HCT116 (cell line): ENCODE measurements around the gene TIPIN. TPM values are rescaled to one million over a fixed set of nuclear protein-coding genes. Genes with fewer than 3 reads are reported as not detected.

Source experiments
- ATAC-seq: fragments of 200-7000 bp; cut with Tn5 transposase; 2 replicates; pipeline ENCODE4 v1.9.1; 2020; ENCODE audit warnings: mild to moderate bottlenecking, moderate library complexity
- BruUV-seq: library from RNA; stranded (reverse); fragments of 400-500 nt; replicated peaks from 2 replicates; lab custom pipeline; 2021; lab: Mats Ljungman, UMichigan
- CTCF ChIA-PET: fragments of 300-600 bp; sonication (Branson Sonifier 250); formaldehyde crosslinking; loops from one replicate; lab custom pipeline; 2021; ENCODE audit warnings: antibody characterized with exemption; lab: Charles Lee
- POLR2A ChIA-PET: fragments of 300-600, 350-600 bp; sonication (Branson Sonifier 250); formaldehyde crosslinking; loops from one replicate; lab custom pipeline; 2021; ENCODE audit warnings: antibody characterized with exemption; lab: Charles Lee
- RAD21 ChIA-PET, 2 experiments: fragments of 300-600 bp; sonication (Branson Sonifier 250); formaldehyde crosslinking; loops; one replicate each; lab custom pipeline; 2023; ENCODE audit warnings: low total read pairs in 2 of 2; ENCODE audit not compliant: uncharacterized antibody in 2 of 2, unreplicated experiment in 2 of 2, low non-redundant PET in 1 of 2; lab: Charles Lee
- DNase-seq: peaks from one replicate; pipeline ENCODE4 v3.0.0-alpha.2; 2010; ENCODE audit warnings: low read depth, low spot score
- H2AFZ ChIP-seq: fragments of 200-600 bp; shearing (Covaris generic), sonication (generic); 2 replicates; pipeline ENCODE4 v1.6.1; 2017; ENCODE audit warnings: low read depth, mixed run types, mixed read lengths, antibody characterized with exemption, low read length; ENCODE audit not compliant: poor library complexity, severe bottlenecking
- H3K27ac ChIP-seq: 2 replicates; pipeline ENCODE4 v1.5.1; 2012; ENCODE audit warnings: low read depth, low read length
- H3K27me3 ChIP-seq: fragments of 200-600 bp; sonication (generic); 2 replicates; pipeline ENCODE4 v1.6.1; 2016; ENCODE audit warnings: mixed run types, low read length, mixed read lengths; ENCODE audit not compliant: insufficient read depth
- H3K36me3 ChIP-seq, 2 experiments: fragments of 200-500 bp in 1 of 2; fragments of 200-600 bp in 1 of 2; sonication (Bioruptor generic) in 1 of 2; sonication (generic) in 1 of 2; 2 replicates each; pipeline versions ENCODE4 v1.5.1 to v1.6.1; 2014 to 2016; ENCODE audit warnings: low read length in 2 of 2, inconsistent platforms in 1 of 2, mixed read lengths in 1 of 2, mixed run types in 1 of 2; ENCODE audit not compliant: insufficient read depth in 2 of 2, control insufficient read depth in 1 of 2
- H3K4me1 ChIP-seq, 2 experiments: fragments of 200-600 bp in 1 of 2; sonication (generic) in 1 of 2; 2 replicates each; pipeline versions ENCODE4 v1.5.1 to v1.6.1; 2012 to 2017; ENCODE audit warnings: low read length in 2 of 2, inconsistent platforms in 1 of 2, mild to moderate bottlenecking in 1 of 2, mixed read lengths in 1 of 2, mixed run types in 1 of 2, moderate library complexity in 1 of 2; ENCODE audit not compliant: insufficient read depth in 2 of 2, control insufficient read depth in 1 of 2
- H3K4me2 ChIP-seq: fragments of 200-600 bp; sonication (generic); 2 replicates; pipeline ENCODE4 v1.6.1; 2017; ENCODE audit warnings: mixed run types, low read length, mixed read lengths
- H3K4me3 ChIP-seq, 2 experiments: fragments of 200-600 bp in 1 of 2; sonication (generic) in 1 of 2; replicated peaks in 1 of 2; 2 replicates each; pipeline ENCODE4 v1.5.1; 2011 to 2016; ENCODE audit warnings: low read length in 2 of 2, control low read depth in 1 of 2, low read depth in 1 of 2, mild to moderate bottlenecking in 1 of 2, mixed read lengths in 1 of 2, mixed run types in 1 of 2
- H3K79me2 ChIP-seq: fragments of 200-600 bp; sonication (generic); 2 replicates; pipeline ENCODE4 v1.6.1; 2017; ENCODE audit warnings: mild to moderate bottlenecking, mixed run types, low read length, moderate library complexity, mixed read lengths; ENCODE audit not compliant: insufficient read depth
- H3K9ac ChIP-seq: fragments of 200-600 bp; sonication (generic); 2 replicates; pipeline ENCODE4 v1.6.1; 2016; ENCODE audit warnings: low read length, mixed read lengths
- H3K9me2 ChIP-seq: fragments of 200-600 bp; sonication (generic), shearing (Covaris generic); 2 replicates; pipeline ENCODE4 v1.6.1; 2017; ENCODE audit warnings: mixed run types, mild to moderate bottlenecking, moderate library complexity; ENCODE audit not compliant: insufficient read depth
- H3K9me3 ChIP-seq, 2 experiments: fragments of 200-500 bp in 1 of 2; fragments of 200-600 bp in 1 of 2; sonication (Bioruptor generic) in 1 of 2; sonication (generic) in 1 of 2; 2 replicates each; pipeline ENCODE4 v1.6.1; 2014 to 2017; ENCODE audit warnings: low read length in 2 of 2, mixed read lengths in 2 of 2, inconsistent platforms in 1 of 2, low read depth in 1 of 2, mild to moderate bottlenecking in 1 of 2, mixed run types in 1 of 2, moderate library complexity in 1 of 2; ENCODE audit not compliant: control insufficient read depth in 1 of 2, insufficient read depth in 1 of 2
- H4K20me1 ChIP-seq: fragments of 200-600 bp; sonication (generic), shearing (Covaris generic); 2 replicates; pipeline ENCODE4 v1.6.1; 2017; ENCODE audit warnings: mixed run types, mild to moderate bottlenecking, moderate library complexity; ENCODE audit not compliant: insufficient read depth
- CBX3 ChIP-seq: IDR thresholded peaks from 2 replicates; pipeline ENCODE4 v1.6.1; 2012; ENCODE audit warnings: low read depth
- CTCF ChIP-seq, 3 experiments: fragments of 200-600 bp in 1 of 3; sonication (generic) in 1 of 3; IDR thresholded peaks in 2 of 3; conservative IDR thresholded peaks in 1 of 3; 2 replicates each; pipeline ENCODE4 v1.5.1; 2012 to 2017; ENCODE audit warnings: low read depth in 2 of 3, low read length in 2 of 3, antibody characterized with exemption in 1 of 3, borderline replicate concordance in 1 of 3, control low read depth in 1 of 3, mild to moderate bottlenecking in 1 of 3, mixed read lengths in 1 of 3, mixed run types in 1 of 3, moderate library complexity in 1 of 3; ENCODE audit not compliant: insufficient read depth in 1 of 3
- EGR1 ChIP-seq: IDR thresholded peaks from 2 replicates; pipeline ENCODE4 v1.6.1; 2012; ENCODE audit warnings: low read depth
- ELF1 ChIP-seq: IDR thresholded peaks from 2 replicates; pipeline ENCODE4 v1.6.1; 2012; ENCODE audit warnings: low read depth, borderline replicate concordance
- EZH2 ChIP-seq: fragments of 200-600 bp; sonication (generic); IDR thresholded peaks from 2 replicates; pipeline ENCODE4 v1.6.1; 2017; ENCODE audit warnings: antibody characterized with exemption, mixed run types
- EZH2phosphoT487 ChIP-seq: fragments of 200-600 bp; IDR thresholded peaks from 2 replicates; pipeline ENCODE4 v1.6.1; 2018; ENCODE audit warnings: antibody characterized with exemption, borderline replicate concordance
- FOSL1 ChIP-seq: IDR thresholded peaks from 2 replicates; pipeline ENCODE4 v1.6.1; 2012; ENCODE audit warnings: low read depth
- POLR2A ChIP-seq: IDR thresholded peaks from 2 replicates; pipeline ENCODE4 v1.7.0; 2011; ENCODE audit warnings: borderline replicate concordance; ENCODE audit not compliant: insufficient read depth, insufficient read length; ENCODE audit errors: extremely low read depth
- POLR2AphosphoS5 ChIP-seq: IDR thresholded peaks from 2 replicates; pipeline ENCODE4 v1.6.1; 2011; ENCODE audit warnings: mild to moderate bottlenecking, low read depth, low read length, moderate library complexity
- RAD21 ChIP-seq: IDR thresholded peaks from 2 replicates; pipeline ENCODE4 v1.6.1; 2012; ENCODE audit warnings: low read depth, mild to moderate bottlenecking
- REST ChIP-seq: IDR thresholded peaks from 2 replicates; pipeline ENCODE4 v1.6.1; 2012; ENCODE audit warnings: low read depth
- SIN3A ChIP-seq: IDR thresholded peaks from 2 replicates; pipeline ENCODE4 v1.6.1; 2012; ENCODE audit warnings: low read depth
- SP1 ChIP-seq: IDR thresholded peaks from 2 replicates; pipeline ENCODE4 v1.6.1; 2012; ENCODE audit warnings: low read depth
- SRF ChIP-seq: IDR thresholded peaks from 2 replicates; pipeline ENCODE4 v1.6.1; 2012; ENCODE audit warnings: low read depth
- TCF7L2 ChIP-seq: IDR thresholded peaks from 2 replicates; pipeline ENCODE4 v1.7.0; 2011; ENCODE audit warnings: borderline replicate concordance, inconsistent platforms; ENCODE audit not compliant: insufficient read depth, insufficient read length; ENCODE audit errors: extremely low read depth
- YY1 ChIP-seq: IDR thresholded peaks from 2 replicates; pipeline ENCODE4 v1.6.1; 2011; ENCODE audit warnings: low read length, low read depth, moderate library complexity, mild to moderate bottlenecking; ENCODE audit not compliant: insufficient replicate concordance; ENCODE audit errors: extremely low read depth
- ZBTB33 ChIP-seq: IDR thresholded peaks from 2 replicates; pipeline ENCODE4 v1.6.1; 2011; ENCODE audit warnings: mild to moderate bottlenecking, low read length, moderate library complexity; ENCODE audit not compliant: insufficient replicate concordance; ENCODE audit errors: extremely low read depth
- ZFX ChIP-seq: fragments of 450-650 bp; IDR thresholded peaks from 2 replicates; pipeline ENCODE4 v1.6.1; 2017
- ZNF274 ChIP-seq: fragments of 200-500 bp; sonication (Bioruptor generic); IDR thresholded peaks from 2 replicates; pipeline ENCODE4 v1.6.1; 2014; ENCODE audit warnings: mild to moderate bottlenecking, low read depth, low read length, inconsistent platforms
- intact Hi-C: fragments of 100-400 bp; cut with micrococcal nuclease; formaldehyde crosslinking; loops from 2 replicates; pipeline ENCODE4 v1.10.0; 2022
- total RNA-seq: library from RNA; stranded (reverse); gene quantifications from one replicate; pipeline ENCODE4 v1.2.1, GENCODE V29; 2021; ENCODE audit not compliant: unreplicated experiment
- TF ChIP-seq, protein P1 (sequence below): IDR thresholded peaks from 2 replicates; pipeline ENCODE4 v1.6.1; 2012

Gene TIPIN
- total RNA-seq, 1 experiment from 2014 or later: 28.1 TPM

- ChIA-PET RAD21 (no interaction called here), CTCF (no interaction called here), POLR2A (no interaction called here)
- no peak overlapping the region for H3K4me2 ChIP-seq
- no peaks in the 10 kb centered on the region for H3K27me3 ChIP-seq
- no TSS peak for BruUV-seq
- intact Hi-C loops: no loop called here
- no peaks in the 10 kb centered on the region for H3K9me3 ChIP-seq
- H3K4me3 ChIP-seq: no peak overlapping the region
- no peak overlapping the region for H3K9ac ChIP-seq
- TF ChIP-seq EZH2phosphoT487 (no peak), ZBTB33 (no peak), FOSL1 (no peak), REST (no peak), ZNF274 (no peak), RAD21 (no peak), SIN3A (no peak), CTCF (IDR thresholded peaks at IDR 0.05 in 2 of 3, conservative IDR thresholded peaks at IDR 0.05 in 1 of 3; ENCODE audit: borderline replicate concordance in 1 of 3, insufficient read depth in 1 of 3, low read depth in 2 of 3, low read length in 2 of 3) (no peak), EZH2 (no peak), POLR2AphosphoS5 (no peak), ELF1 (no peak), SRF (no peak), YY1 (no peak), ZFX (no peak), SP1 (no peak), EGR1 (no peak), POLR2A (no peak), TCF7L2 (no peak), CBX3 (no peak)
- TF ChIP-seq, protein P1, sequence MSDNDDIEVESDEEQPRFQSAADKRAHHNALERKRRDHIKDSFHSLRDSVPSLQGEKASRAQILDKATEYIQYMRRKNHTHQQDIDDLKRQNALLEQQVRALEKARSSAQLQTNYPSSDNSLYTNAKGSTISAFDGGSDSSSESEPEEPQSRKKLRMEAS: no peak
- no peaks in the 10 kb centered on the region for H4K20me1 ChIP-seq
- H3K27ac ChIP-seq: no peak overlapping the region
- H3K36me3 ChIP-seq: peaks cover 0 to 8% of the 10 kb centered on the region in 2 experiments; a peak in 1 of 4 replicates
- H3K4me1 ChIP-seq: peaks cover 9 to 15% of the 10 kb centered on the region in 2 experiments
- ATAC-seq: no peak
- no peaks in the 10 kb centered on the region for H3K9me2 ChIP-seq
- no peak overlapping the region for H2AFZ ChIP-seq
- H3K79me2 ChIP-seq: peaks cover 32% of the 10 kb centered on the region
- no peak for DNase-seq
Observed at GRCh38 chr15:66298803-66299251, 57.7 kb downstream of the TIPIN start.
